ENCODE results near the gene FBL. TPM values are rescaled to one million over a fixed set of nuclear protein-coding genes. Genes with fewer than 3 reads are reported as not detected.
"Not testable (repeated sequence)": the region's sequence is repeated elsewhere in the genome, so short reads cannot be mapped to it uniquely, and the experiment has no call there.

Gene FBL
- total RNA-seq, 2 donors from 2014 or later = 255 to 264 TPM

DNA sequence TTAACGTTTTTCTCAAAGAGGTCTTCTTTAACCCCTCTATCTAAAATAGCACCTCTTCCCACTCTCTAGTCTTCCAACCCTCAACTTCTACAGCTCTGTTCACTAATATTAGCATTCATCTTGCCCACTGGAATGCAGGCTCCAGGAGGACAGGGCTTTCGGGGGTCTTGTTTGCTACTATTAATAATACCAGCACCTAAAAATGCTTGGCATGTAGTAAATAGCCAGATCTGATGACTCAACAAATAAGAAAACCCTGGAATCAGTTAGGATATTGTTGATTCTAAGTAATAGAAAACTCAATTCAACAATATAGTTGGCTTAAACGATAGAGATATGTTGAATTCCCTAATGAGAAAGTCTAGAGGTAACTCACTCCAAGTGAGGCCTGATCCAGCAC lies 26.4 kb downstream of the FBL start:
- no peak for DNase-seq
- Mint-ChIP-seq H3K27me3 (no peaks in the 10 kb centered on the region), H3K4me3 (no peak overlapping the region), H3K4me1 (peaks cover 18% of the 10 kb centered on the region), H3K27ac (no peak overlapping the region), H3K36me3 (ENCODE audit: low read depth) (peaks cover 4% of the 10 kb centered on the region)
- ATAC-seq = no peak
- H3K9me3 ChIP-seq (ENCODE audit: control insufficient read depth, low read length, poor library complexity, severe bottlenecking) = no peaks in the 10 kb centered on the region

DNA sequence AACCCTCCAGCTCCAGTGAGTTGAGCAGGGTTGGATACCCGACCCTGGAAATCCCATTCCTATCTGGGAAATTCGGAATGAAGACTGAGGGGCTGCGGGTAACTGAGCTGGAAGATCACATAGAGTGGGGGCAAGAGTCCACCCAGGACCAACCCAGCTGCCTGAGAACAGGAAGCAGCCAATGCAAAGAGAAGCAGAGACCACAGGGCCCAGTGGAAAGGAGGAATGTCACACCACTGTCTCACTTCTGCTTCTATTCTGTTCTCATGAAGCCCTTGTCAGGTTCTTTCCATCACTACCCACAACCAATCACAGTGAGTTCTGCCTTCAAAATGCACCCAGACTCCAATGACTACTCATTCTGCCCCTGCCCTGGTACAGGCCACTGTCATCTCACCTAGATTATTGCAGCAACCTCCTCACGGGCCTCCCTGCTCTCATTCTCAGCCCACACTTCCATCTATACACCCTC lies 27.5 kb downstream of the FBL start:
- H3K9me3 ChIP-seq (ENCODE audit: control insufficient read depth, low read length, poor library complexity, severe bottlenecking) = no peaks in the 10 kb centered on the region
- peaks cover 18% of the 10 kb centered on the region for H3K4me1 Mint-ChIP-seq
- peaks cover 4% of the 10 kb centered on the region for H3K36me3 Mint-ChIP-seq (ENCODE audit: low read depth)
- peak overlapping the region; percentile 21 for H3K27ac Mint-ChIP-seq
- no peak overlapping the region for H3K4me3 Mint-ChIP-seq
- ATAC-seq (no peak), DNase-seq (no peak)
- H3K27me3 Mint-ChIP-seq = no peaks in the 10 kb centered on the region

DNA sequence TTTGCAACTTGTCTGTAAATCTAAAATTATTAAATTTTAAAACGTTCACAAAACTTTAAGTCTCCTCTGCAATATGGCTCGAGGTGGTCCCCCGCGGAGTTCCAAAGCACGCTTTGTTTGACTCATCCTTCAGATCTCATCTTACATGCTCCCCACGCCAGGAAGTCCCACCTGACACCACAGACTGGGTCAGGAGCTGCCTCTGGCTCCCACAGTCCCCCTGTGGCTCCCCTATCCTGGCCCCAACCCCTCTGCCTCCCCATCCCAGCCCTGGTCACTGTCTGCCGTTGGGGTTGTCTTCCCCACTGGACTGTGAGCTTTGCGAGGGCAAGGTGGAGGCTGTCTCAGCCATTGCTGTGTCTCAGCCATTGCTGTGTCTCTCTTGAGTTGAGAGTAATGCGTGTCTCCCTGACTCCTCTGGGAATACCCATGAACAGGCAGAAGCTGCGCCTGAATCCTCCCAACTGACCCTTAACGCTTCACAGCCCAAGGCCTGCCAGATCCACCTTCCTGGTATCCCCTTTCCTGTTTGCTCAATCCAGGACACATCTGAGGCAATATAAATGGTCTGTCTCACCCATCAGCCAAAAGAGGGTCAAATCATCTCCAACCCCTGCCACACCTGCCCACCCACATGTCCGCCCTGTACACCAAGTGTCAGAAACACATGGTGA lies 28.2 kb downstream of the FBL start:
- H3K4me1 Mint-ChIP-seq = peaks cover 18% of the 10 kb centered on the region
- ATAC-seq = no peak
- H3K9me3 ChIP-seq (ENCODE audit: control insufficient read depth, low read length, poor library complexity, severe bottlenecking) = no peaks in the 10 kb centered on the region
- no peak overlapping the region for H3K27ac Mint-ChIP-seq
- no peaks in the 10 kb centered on the region for H3K27me3 Mint-ChIP-seq
- H3K36me3 Mint-ChIP-seq (ENCODE audit: low read depth) = peaks cover 4% of the 10 kb centered on the region
- DNase-seq = no peak
- no peak overlapping the region for H3K4me3 Mint-ChIP-seq

DNA sequence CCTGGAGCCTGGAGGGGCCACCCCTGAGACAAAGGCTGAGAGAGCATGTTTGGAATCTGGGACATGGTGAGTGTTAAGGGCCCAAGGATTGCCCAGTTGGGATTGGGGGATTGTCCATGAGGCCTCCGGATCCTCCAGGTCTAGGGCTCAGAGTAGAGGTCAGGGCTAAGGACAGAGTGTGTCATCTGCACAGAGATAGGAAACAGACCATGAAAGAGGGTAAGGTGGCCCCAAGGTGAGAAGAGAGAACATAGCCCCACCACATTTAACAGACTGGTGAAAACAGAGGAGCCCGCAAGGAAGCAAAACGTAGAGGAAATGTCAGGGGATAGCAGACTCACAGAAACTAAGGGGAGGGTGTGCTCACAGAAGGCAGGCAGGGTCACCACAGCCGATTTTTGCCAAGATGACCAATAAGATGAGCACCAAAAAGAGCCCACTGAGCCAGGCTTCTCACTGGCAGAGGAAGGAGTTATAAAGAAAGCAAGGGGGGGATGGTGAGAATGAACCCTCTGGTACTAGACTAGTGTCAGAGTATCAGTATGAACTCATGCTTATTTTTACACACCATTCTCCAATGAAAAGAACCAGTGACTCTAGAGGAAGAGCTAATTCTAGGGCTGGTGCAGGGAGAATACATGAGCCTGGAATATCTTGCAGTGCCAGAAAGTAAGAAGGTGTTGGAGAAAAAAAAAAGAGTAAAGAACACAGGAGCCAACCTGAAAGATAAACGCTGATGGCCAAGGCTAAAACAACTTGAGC lies 29.7 kb downstream of the FBL start:
- H3K36me3 Mint-ChIP-seq (ENCODE audit: low read depth) = peaks cover 4% of the 10 kb centered on the region
- H3K27ac Mint-ChIP-seq = no peak overlapping the region
- no peaks in the 10 kb centered on the region for H3K27me3 Mint-ChIP-seq
- H3K4me1 Mint-ChIP-seq = peaks cover 18% of the 10 kb centered on the region
- no peak for ATAC-seq
- no peak overlapping the region for H3K4me3 Mint-ChIP-seq
- H3K9me3 ChIP-seq (ENCODE audit: control insufficient read depth, low read length, poor library complexity, severe bottlenecking) = no peaks in the 10 kb centered on the region
- no peak for DNase-seq

DNA sequence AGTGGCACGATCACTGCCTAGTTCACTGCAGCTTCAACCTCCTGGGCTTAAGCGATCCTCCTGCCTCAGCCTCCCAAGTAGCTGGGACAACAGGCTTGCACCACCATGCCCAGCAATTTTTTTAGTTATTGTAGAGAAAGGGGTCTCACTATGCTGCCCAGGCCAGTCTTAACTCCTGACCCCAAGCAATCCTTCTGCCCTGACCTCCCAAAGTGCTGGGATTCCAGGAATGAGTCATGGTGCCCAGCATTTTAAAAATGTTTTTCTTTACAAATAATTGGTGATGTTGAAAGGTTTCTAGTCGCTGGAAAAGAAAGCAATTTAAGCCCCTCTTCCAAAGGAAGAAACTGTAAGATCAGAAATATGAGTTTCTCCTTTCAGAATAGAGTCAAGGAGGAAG lies 31.6 kb downstream of the FBL start:
- ATAC-seq (no peak), DNase-seq (no peak)
- Mint-ChIP-seq H3K27ac (no peak overlapping the region), H3K27me3 (no peaks in the 10 kb centered on the region), H3K36me3 (ENCODE audit: low read depth) (peaks cover 4% of the 10 kb centered on the region), H3K4me1 (peaks cover 14% of the 10 kb centered on the region), H3K4me3 (no peak overlapping the region)
- H3K9me3 ChIP-seq (ENCODE audit: control insufficient read depth, low read length, poor library complexity, severe bottlenecking) = no peaks in the 10 kb centered on the region

DNA sequence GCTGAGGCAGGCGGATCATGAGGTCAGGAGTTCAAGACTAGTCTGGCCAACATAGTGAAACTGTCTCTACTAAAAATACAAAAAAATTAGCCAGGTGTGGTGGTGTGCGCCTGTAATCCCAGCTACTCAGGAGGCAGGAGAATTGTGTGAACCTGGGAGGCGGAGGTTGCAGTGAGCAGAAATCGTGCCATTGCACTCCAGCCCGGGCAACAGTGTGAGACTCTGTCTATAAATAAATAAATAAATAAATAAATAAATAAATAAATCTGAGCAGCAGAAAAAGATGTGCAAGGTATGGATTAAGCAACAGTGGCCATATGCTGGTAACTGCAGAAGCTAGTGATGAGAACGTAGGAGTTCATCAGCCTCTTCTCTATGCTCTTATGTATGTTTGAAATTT lies 32.1 kb downstream of the FBL start:
- ATAC-seq; H3K27ac Mint-ChIP-seq; DNase-seq; H3K9me3 ChIP-seq (ENCODE audit: control insufficient read depth, low read length, poor library complexity, severe bottlenecking); H3K36me3 Mint-ChIP-seq (ENCODE audit: low read depth); H3K27me3 Mint-ChIP-seq; H3K4me3 Mint-ChIP-seq; H3K4me1 Mint-ChIP-seq: not testable (repeated sequence)

DNA sequence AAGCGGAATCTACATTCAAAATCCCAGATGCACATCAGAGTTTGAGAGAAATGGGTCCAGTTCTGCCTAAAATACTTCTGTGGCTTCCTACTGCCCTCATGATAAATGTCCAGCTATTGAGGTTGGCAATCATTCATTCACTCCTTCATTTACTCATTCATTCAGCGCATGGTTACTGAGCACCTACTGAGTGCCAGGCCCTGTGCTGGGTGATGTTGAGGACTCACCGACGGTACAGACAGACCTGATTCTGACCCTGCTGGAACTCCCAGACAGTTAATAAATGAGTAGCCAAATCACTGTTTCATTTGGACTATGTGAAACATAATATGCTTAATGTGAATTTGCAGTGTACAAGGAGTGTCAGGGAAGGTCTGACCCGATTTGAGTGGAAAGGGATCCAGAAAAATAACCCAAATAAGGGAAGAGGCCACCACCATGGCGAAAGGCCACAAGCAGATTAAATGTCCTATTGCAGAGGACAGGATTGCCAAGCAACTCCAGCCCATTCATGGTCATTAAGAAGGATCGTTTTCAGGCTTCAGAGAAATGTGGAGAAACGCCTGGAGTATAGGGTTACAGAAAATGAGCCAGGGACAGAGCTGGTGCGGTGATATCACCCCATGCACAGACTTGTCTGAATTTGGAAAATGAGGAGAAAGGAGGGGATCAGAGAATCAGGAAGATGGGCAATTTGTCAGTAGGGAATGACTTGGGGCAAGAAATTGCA lies 32.8 kb downstream of the FBL start:
- peaks cover 5% of the 10 kb centered on the region for H3K4me1 Mint-ChIP-seq
- no peaks in the 10 kb centered on the region for H3K27me3 Mint-ChIP-seq
- no peaks in the 10 kb centered on the region for H3K9me3 ChIP-seq (ENCODE audit: control insufficient read depth, low read length, poor library complexity, severe bottlenecking)
- no peak overlapping the region for H3K27ac Mint-ChIP-seq
- DNase-seq (no peak), ATAC-seq (no peak)
- no peak overlapping the region for H3K4me3 Mint-ChIP-seq
- peaks cover 4% of the 10 kb centered on the region for H3K36me3 Mint-ChIP-seq (ENCODE audit: low read depth)

DNA sequence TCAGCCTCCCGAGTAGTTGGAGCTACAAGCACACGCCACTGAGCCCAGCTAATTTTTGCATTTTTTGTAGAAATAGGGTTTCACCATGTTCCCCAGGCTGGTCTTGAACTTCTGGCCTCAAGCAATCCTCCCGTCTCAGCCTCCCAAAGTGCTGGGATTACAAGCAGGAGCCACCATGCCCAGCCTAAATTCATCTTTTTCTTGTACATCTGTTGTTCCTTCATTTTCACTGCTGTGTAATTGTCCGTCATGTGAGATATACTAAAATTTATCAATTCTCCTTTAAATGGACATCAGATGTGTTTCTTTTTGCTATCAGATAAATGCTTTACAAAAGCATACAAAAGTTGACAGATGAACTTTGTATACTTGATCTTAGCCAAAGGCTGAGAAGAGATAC lies 35.1 kb downstream of the FBL start:
- no peaks in the 10 kb centered on the region for H3K9me3 ChIP-seq (ENCODE audit: control insufficient read depth, low read length, poor library complexity, severe bottlenecking)
- Mint-ChIP-seq H3K4me1 (peaks cover 2% of the 10 kb centered on the region), H3K36me3 (ENCODE audit: low read depth) (peaks cover 2% of the 10 kb centered on the region), H3K27ac (peak overlapping the region; percentile 14), H3K4me3 (no peak overlapping the region), H3K27me3 (no peaks in the 10 kb centered on the region)
- ATAC-seq (no peak), DNase-seq (no peak)

DNA sequence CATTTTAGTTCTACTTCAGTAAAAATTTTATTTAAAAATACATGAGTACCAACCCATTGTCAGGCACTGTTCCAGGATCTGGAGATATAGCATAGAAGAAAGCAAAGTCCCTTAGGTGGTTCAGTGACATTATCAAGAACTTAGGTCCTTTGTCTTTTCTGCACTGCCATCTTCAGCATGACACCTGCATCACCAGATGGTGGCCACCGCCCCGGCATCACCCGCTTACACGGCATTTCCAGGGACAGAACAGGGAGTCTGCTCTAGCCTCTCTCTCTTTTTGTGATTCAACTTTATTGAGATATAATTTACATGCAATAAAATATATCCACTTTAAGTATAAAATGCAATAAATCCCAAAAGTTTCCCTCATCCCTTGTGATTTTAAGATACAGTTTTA lies 35.8 kb downstream of the FBL start:
- no peaks in the 10 kb centered on the region for H3K36me3 Mint-ChIP-seq (ENCODE audit: low read depth)
- ATAC-seq (no peak), DNase-seq (no peak)
- no peak overlapping the region for H3K27ac Mint-ChIP-seq
- peaks cover under 1% of the 10 kb centered on the region for H3K27me3 Mint-ChIP-seq
- H3K9me3 ChIP-seq (ENCODE audit: control insufficient read depth, low read length, poor library complexity, severe bottlenecking) = no peaks in the 10 kb centered on the region
- no peak overlapping the region for H3K4me3 Mint-ChIP-seq
- no peaks in the 10 kb centered on the region for H3K4me1 Mint-ChIP-seq

DNA sequence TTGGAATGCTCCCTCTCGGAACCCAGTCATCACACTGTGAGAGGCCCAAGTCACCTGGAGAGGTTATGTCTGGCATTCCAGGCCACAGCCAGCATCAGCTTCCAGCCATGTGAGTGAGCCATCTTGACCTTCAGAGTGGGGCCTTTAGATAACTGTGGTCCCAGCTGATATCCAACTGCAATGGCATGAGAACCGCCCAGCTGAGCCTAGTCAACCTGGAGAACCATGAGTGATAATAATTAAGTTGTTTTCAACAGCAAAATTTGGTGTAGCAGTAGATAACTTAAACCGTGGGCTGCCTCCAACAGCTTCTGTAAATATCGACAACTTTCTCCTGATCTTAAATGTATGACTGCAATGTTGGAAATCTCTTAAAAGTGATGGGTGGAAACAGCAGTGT lies 36.8 kb downstream of the FBL start:
- H3K9me3 ChIP-seq (ENCODE audit: control insufficient read depth, low read length, poor library complexity, severe bottlenecking) = no peaks in the 10 kb centered on the region
- peaks cover 5% of the 10 kb centered on the region for H3K27me3 Mint-ChIP-seq
- no peak overlapping the region for H3K4me3 Mint-ChIP-seq
- H3K4me1 Mint-ChIP-seq = no peaks in the 10 kb centered on the region
- H3K36me3 Mint-ChIP-seq (ENCODE audit: low read depth) = no peaks in the 10 kb centered on the region
- ATAC-seq (no peak), DNase-seq (no peak)
- no peak overlapping the region for H3K27ac Mint-ChIP-seq

DNA sequence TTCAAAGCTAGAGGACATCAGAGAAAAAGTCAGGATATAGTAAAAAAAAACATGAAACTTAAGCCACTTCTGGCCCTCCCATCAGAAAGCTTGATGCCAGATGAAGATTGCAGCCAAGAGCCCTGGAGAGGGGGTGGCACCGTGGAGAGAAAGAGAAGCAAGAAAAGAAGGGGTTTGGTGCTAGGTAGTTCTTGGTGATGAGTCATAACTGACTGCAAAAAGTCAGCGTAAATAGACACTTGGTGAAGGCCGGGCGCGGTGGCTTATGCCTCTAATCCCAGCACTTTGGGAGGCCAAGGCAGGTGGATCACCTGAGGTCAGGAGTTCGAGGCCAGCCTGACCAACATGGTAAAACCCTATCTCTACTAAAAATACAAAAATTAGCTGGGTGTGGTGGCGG lies 37.5 kb downstream of the FBL start:
- H3K27me3 Mint-ChIP-seq = peaks cover 11% of the 10 kb centered on the region
- not testable (repeated sequence) for H3K27ac Mint-ChIP-seq; H3K4me1 Mint-ChIP-seq; H3K4me3 Mint-ChIP-seq; H3K9me3 ChIP-seq (ENCODE audit: control insufficient read depth, low read length, poor library complexity, severe bottlenecking); DNase-seq; H3K36me3 Mint-ChIP-seq (ENCODE audit: low read depth); ATAC-seq

DNA sequence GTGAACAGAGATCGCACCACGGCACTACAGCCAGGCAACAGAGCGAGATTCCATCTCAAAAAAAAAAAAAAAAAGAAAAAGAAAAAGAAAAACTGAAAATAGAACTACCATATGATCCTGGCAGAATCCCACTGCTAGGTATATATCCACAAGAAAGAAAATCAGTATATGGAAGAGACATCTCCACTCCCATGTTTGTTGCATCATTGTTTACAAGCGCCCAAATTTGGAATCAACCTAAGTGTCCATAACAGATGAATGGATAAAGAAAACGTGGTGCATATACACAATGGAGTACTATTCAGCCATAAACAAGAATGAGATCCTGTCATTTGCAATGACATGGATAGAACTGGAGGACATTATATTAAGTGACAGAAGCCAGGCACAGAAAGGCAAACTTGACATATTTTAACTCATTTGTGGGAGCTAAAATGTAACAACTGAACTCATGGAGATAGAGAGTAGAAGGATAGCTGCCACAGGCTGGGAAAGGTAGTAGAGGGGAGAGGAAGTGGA lies 38.3 kb downstream of the FBL start:
- no peak for ATAC-seq
- Mint-ChIP-seq H3K27me3 (peaks cover 14% of the 10 kb centered on the region), H3K4me3 (no peak overlapping the region), H3K4me1 (peaks cover 3% of the 10 kb centered on the region), H3K36me3 (ENCODE audit: low read depth) (peaks cover 3% of the 10 kb centered on the region), H3K27ac (no peak overlapping the region)
- no peaks in the 10 kb centered on the region for H3K9me3 ChIP-seq (ENCODE audit: control insufficient read depth, low read length, poor library complexity, severe bottlenecking)
- DNase-seq = no peak

DNA sequence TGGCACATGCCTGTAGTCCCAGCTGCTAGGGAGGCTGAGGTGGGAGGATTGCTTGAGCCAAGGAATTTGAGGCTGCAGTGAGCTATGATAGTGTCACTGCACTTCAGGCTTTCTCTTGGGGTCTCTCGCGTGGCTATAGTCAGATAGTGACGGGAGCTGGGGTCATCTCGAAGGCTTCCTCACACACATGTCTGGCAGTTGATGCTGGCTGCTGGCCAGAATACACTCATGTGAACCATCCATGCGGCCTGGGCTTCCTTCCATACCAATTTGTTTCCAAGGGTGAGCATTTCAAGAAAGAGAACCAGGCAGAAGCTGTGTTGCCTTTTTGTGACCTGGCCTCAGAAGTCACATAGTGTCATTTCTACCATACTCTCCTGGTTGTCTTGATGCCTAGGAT lies 41.1 kb downstream of the FBL start:
- no peak for DNase-seq
- no peaks in the 10 kb centered on the region for H3K9me3 ChIP-seq (ENCODE audit: control insufficient read depth, low read length, poor library complexity, severe bottlenecking)
- no peak for ATAC-seq
- Mint-ChIP-seq H3K27ac (no peak overlapping the region), H3K36me3 (ENCODE audit: low read depth) (peaks cover 6% of the 10 kb centered on the region), H3K4me1 (peaks cover 3% of the 10 kb centered on the region), H3K27me3 (peaks cover 31% of the 10 kb centered on the region), H3K4me3 (no peak overlapping the region)

All from T-helper 17 cell (primary cell).